ENCODE results near the gene APLF. TPM values are rescaled to one million over a fixed set of nuclear protein-coding genes. Genes with fewer than 3 reads are reported as not detected.

The APLF gene
- total and polyA plus RNA-seq, 2 of the 8 experiments (the other 6 are each of a cell fraction or from before 2014, with no cell fraction given), result 4.4 to 7.3 TPM

DNA sequence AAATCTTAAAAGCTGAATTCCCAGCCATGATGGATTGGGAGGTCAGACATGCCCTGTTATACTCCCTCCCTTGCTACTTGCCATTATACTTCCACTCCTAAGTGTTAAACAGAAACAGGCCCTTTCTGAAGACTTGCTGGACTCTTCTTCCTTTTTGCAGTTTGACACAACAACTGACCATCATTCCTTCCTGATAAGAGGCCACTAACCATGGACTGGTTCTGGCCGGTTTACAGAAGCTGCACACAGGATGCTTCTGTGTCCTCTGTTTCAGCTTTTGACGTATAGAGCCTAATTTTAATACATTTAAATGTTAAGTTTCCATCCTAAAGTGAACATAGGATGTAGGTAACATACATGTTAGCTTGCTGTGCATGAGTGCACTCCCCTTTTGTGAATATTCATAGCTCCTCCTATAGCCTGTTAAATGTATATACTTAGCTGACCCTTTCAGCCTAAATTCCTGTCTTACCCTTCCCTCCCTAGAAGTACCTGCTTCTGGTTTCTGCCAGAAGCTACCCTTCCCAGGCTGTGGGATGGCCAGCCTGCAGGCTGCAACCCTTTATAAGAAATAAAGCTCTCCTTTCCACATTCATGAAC lies 13.5 kb upstream of the APLF start:
- Histone ChIP-seq H2BK15ac (ENCODE audit: low read length) (no peak overlapping the region), H2BK5ac (ENCODE audit: low read depth, low read length) (no peak overlapping the region), H3K9ac (replicated peaks in 1 of 4; ENCODE audit: extremely low read depth in 1 of 4, low read depth in 3 of 4, low read length in 3 of 4) (no peak overlapping the region), H3K79me2 (ENCODE audit: control insufficient read depth in 1 of 2, insufficient read depth in 2 of 2, low read length in 2 of 2) (no peaks in the 10 kb centered on the region), H3K4me3 (ENCODE audit: extremely low read depth in 1 of 4, insufficient read depth in 2 of 4, low read depth in 3 of 4, low read length in 4 of 4) (no peak overlapping the region), H3K23ac (ENCODE audit: insufficient read length) (no peak overlapping the region), H4K20me1 (replicated peaks in 1 of 2; ENCODE audit: control insufficient read depth in 1 of 2, insufficient read depth in 2 of 2, low read length in 2 of 2) (no peaks in the 10 kb centered on the region), H3K36me3 (ENCODE audit: control insufficient read depth in 2 of 4, insufficient read depth in 4 of 4, low read length in 3 of 4) (no peaks in the 10 kb centered on the region), H2BK20ac (ENCODE audit: low read length) (no peak overlapping the region), H3K4me1 (replicated peaks in 1 of 4; ENCODE audit: control insufficient read depth in 3 of 4, insufficient read depth in 4 of 4, low read length in 3 of 4) (no peaks in the 10 kb centered on the region), H3K14ac (ENCODE audit: insufficient read length) (no peak overlapping the region), H2AK5ac (ENCODE audit: low read depth, low read length) (no peak overlapping the region), H3K56ac (replicated peaks; ENCODE audit: insufficient read length, low read depth, low read length) (no peak overlapping the region), H3K79me1 (ENCODE audit: low read depth, low read length) (no peaks in the 10 kb centered on the region), H3K18ac (ENCODE audit: extremely low read depth, low read length) (no peak overlapping the region), H3K4me2 (ENCODE audit: insufficient read depth in 1 of 2, low read depth in 2 of 2, low read length in 2 of 2) (no peak overlapping the region), H3K27me3 (replicated peaks in 1 of 4; ENCODE audit: control insufficient read depth in 3 of 4, extremely low read depth in 1 of 4, insufficient read depth in 3 of 4, low read length in 3 of 4) (no peaks in the 10 kb centered on the region), H2AFZ (ENCODE audit: low read length) (peak overlapping the region; percentile 6; the same call in 1 of the 2 replicates), H4K91ac (replicated peaks; ENCODE audit: insufficient read length, low read length) (no peak overlapping the region), H2BK120ac (replicated peaks; ENCODE audit: low read depth, low read length) (no peak overlapping the region), H3K27ac (ENCODE audit: low read depth, low read length) (no peak overlapping the region), H2BK12ac (ENCODE audit: low read depth, low read length) (no peak overlapping the region), H3K4ac (replicated peaks; ENCODE audit: insufficient read length, low read depth, low read length) (no peak overlapping the region), H4K8ac (ENCODE audit: extremely low read depth, insufficient read depth, low read length) (no peak overlapping the region), H4K5ac (ENCODE audit: insufficient read length, low read depth, low read length) (no peak overlapping the region), H3K23me2 (ENCODE audit: low read depth, low read length) (no peaks in the 10 kb centered on the region), H3K9me3 (ENCODE audit: insufficient read depth in 2 of 2, low read depth in 1 of 2, low read length in 1 of 2) (no peaks in the 10 kb centered on the region)
- DNase-seq (ENCODE audit: low read depth in 1 of 2, low spot score in 2 of 2) (no peak), FAIRE-seq (no peak)
- ChIA-PET CTCF (ENCODE audit: partially characterized antibody) (interaction anchor here (0.8 to 2.5 kb wide), 4 partner anchors 9 to 14 kb away, joined by 3 to 12 read pairs (median 4); no protein-coding TSS in a partner anchor), POLR2A (ENCODE audit: partially characterized antibody) (no interaction called here)
- WGBS, 2 experiments (ENCODE audit: extremely low coverage in 1 of 2, insufficient coverage in 1 of 2, insufficient read length in 1 of 2, insufficient replicate concordance in 2 of 2, low coverage in 1 of 2, low lambda C conversion rate in 2 of 2, missing lambda C conversion rate in 1 of 2), result 82% methylated on average over 2 of the region's 2 CpGs; no CpG with 5 or more reads in 1 of the 2 experiments
- TF ChIP-seq, protein P1, sequence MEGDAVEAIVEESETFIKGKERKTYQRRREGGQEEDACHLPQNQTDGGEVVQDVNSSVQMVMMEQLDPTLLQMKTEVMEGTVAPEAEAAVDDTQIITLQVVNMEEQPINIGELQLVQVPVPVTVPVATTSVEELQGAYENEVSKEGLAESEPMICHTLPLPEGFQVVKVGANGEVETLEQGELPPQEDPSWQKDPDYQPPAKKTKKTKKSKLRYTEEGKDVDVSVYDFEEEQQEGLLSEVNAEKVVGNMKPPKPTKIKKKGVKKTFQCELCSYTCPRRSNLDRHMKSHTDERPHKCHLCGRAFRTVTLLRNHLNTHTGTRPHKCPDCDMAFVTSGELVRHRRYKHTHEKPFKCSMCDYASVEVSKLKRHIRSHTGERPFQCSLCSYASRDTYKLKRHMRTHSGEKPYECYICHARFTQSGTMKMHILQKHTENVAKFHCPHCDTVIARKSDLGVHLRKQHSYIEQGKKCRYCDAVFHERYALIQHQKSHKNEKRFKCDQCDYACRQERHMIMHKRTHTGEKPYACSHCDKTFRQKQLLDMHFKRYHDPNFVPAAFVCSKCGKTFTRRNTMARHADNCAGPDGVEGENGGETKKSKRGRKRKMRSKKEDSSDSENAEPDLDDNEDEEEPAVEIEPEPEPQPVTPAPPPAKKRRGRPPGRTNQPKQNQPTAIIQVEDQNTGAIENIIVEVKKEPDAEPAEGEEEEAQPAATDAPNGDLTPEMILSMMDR (IDR thresholded peaks at IDR 0.05; ENCODE audit: control extremely low read depth in 1 of 3, insufficient read depth in 1 of 3, low read depth in 1 of 3, low read length in 3 of 3), result no peak
- TF ChIP-seq PHF8 (conservative IDR thresholded peaks at IDR 0.05; ENCODE audit: low read depth, low read length) (no peak), EZH2 (IDR thresholded peaks at IDR 0.05; ENCODE audit: low read depth, low read length, severe bottlenecking) (no peak), EP300 (IDR thresholded peaks at IDR 0.05; ENCODE audit: borderline replicate concordance in 1 of 2, low read depth in 2 of 2, low read length in 2 of 2) (no peak), FOSL1 (IDR thresholded peaks at IDR 0.05; ENCODE audit: insufficient read depth, low read depth, low read length) (no peak), SIN3A (conservative IDR thresholded peaks at IDR 0.05 in 1 of 2, IDR thresholded peaks at IDR 0.05 in 1 of 2; ENCODE audit: low read depth in 1 of 2, low read length in 2 of 2) (no peak), HDAC6 (IDR thresholded peaks at IDR 0.05; ENCODE audit: low read depth, low read length) (no peak), NRF1 (IDR thresholded peaks at IDR 0.05; ENCODE audit: low read depth, low read length) (no peak), YY1 (IDR thresholded peaks at IDR 0.05; ENCODE audit: low read depth, low read length) (no peak), SRF (IDR thresholded peaks at IDR 0.05; ENCODE audit: low read depth, low read length) (no peak)
